Skeletal muscle tissue (tissue), 4 donors: ENCODE measurements around the gene PCSK6. TPM values are rescaled to one million over a fixed set of nuclear protein-coding genes. Genes with fewer than 3 reads are reported as not detected.

Experiments used
- H3K27ac ChIP-seq: one replicate; pipeline ENCODE4 v1.7.0; 2013; ENCODE audit warnings: mild to moderate bottlenecking, low read depth, low read length, inconsistent platforms
- H3K27me3 ChIP-seq, 3 donors: one replicate each; pipeline ENCODE4 v1.7.0; 2013; ENCODE audit warnings: low read length in 3 of 3; ENCODE audit not compliant: control insufficient read depth in 3 of 3, insufficient read depth in 3 of 3
- H3K36me3 ChIP-seq, 3 donors: one replicate each; pipeline ENCODE4 v1.7.0; 2013; ENCODE audit warnings: low read length in 3 of 3; ENCODE audit not compliant: control insufficient read depth in 3 of 3, insufficient read depth in 3 of 3
- H3K4me1 ChIP-seq, 3 donors: one replicate each; pipeline ENCODE4 v1.7.0; 2013; ENCODE audit warnings: low read length in 3 of 3, mild to moderate bottlenecking in 3 of 3; ENCODE audit not compliant: control insufficient read depth in 3 of 3, insufficient read depth in 3 of 3
- H3K4me3 ChIP-seq, 3 donors: one replicate each; pipeline ENCODE4 v1.7.0; 2013; ENCODE audit warnings: low read length in 3 of 3
- H3K9ac ChIP-seq, 3 donors: one replicate each; pipeline ENCODE4 v1.7.0; 2013; ENCODE audit warnings: low read length in 3 of 3, mild to moderate bottlenecking in 3 of 3, moderate library complexity in 2 of 3, low read depth in 1 of 3
- H3K9me3 ChIP-seq, 3 donors: one replicate each; pipeline ENCODE4 v1.7.0; 2013; ENCODE audit warnings: low read length in 3 of 3; ENCODE audit not compliant: control insufficient read depth in 3 of 3
- total RNA-seq: library from RNA; depleted of rRNA; stranded (reverse); fragments of >200 nt; gene quantifications from one replicate; pipeline ENCODE4 v1.2.3, GENCODE V29; 2014
- donor health status: Osteomylitis.

The PCSK6 gene
- total RNA-seq, 1 donor from 2014 or later: 11.5 TPM

DNA sequence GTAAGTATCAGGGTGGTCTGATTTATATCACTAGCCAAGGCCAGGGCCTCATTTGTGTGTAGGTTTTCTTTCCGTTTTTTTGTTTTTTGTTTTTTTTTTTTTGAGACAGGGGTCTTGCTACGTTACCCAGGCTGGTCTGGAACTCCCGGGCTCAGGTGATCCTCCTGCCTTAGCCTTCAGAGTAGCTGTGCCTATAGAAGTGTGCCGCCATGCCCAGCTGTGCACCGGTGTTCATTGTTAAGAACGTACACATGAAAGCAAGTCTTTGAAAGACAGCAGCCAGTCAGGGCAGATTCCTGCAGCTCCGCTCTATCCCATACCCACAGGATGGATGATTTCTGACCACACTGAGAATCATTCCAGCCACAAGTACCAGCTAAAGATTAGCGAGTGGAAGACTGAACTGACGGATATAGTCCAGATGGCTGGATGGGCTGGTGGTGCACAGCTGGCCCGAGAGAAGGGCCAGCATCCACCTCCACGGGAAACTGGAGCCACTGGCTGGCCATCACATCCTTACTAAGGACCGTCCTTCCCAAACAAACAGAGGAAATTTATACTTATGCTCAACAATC, 95.4 kb downstream of the PCSK6 start:
- peaks cover 0 to 11% (median 2%) of the 10 kb centered on the region in 3 donors for H3K36me3 ChIP-seq
- no peak overlapping the region for H3K9ac ChIP-seq
- no peaks in the 10 kb centered on the region for H3K9me3 ChIP-seq
- H3K27ac ChIP-seq: no peak overlapping the region
- H3K4me3 ChIP-seq: no peak overlapping the region
- H3K4me1 ChIP-seq: no peaks in the 10 kb centered on the region
- peaks cover 0 to 7% (median 2%) of the 10 kb centered on the region in 3 donors for H3K27me3 ChIP-seq

- H3K36me3 ChIP-seq: peaks cover 0 to 11% (median 3%) of the 10 kb centered on the region in 3 donors
- H3K4me1 ChIP-seq: no peaks in the 10 kb centered on the region
- H3K4me3 ChIP-seq: no peak overlapping the region
These were observed 96.3 kb downstream of the PCSK6 start for GRCh38 chr15:101393172-101393571.

DNA sequence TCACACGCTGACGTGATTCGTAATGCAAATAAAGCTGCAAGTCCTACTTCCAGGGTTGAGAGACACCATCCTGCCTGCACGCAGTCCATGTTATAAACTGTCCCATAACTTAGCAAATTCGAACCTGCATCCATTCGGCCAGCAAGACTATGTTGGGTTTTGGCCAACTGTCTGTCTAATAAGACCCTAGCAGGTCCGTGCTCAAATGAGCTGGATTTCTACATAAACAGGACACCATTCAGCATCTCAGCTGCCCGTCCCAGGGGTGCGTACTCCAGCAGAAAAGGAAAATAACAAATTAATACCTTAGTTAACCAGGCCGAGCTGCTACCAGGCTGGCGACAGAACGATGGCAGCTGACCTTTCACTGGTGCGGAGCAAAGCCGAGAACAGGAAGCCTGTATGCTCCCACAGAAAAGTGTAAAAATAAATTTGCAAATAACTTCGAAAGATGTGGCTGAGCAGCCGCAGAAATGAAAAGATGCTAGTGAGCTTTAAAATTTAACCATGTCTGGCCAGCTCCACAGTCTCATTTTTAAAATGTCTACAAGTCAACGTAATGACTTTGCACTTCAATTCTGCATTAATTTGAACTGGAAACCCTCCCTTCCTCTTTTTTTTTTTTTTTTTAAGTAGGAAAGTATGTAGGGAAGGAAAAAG, 97.4 kb downstream of the PCSK6 start:
- peaks cover 0 to 12% (median 3%) of the 10 kb centered on the region in 3 donors for H3K36me3 ChIP-seq
- H3K4me1 ChIP-seq: no peaks in the 10 kb centered on the region
- no peak overlapping the region for H3K9ac ChIP-seq
- no peaks in the 10 kb centered on the region for H3K9me3 ChIP-seq
- H3K27ac ChIP-seq: no peak overlapping the region
- no peaks in the 10 kb centered on the region for H3K27me3 ChIP-seq
- no peak overlapping the region for H3K4me3 ChIP-seq

More at GRCh38 chr15:101393172-101393571, 96.3 kb downstream of the PCSK6 start:
- Histone ChIP-seq H3K9ac (no peak overlapping the region), H3K27me3 (peaks cover 0 to 7% (median 2%) of the 10 kb centered on the region in 3 donors), H3K27ac (no peak overlapping the region), H3K9me3 (no peaks in the 10 kb centered on the region)

- no peak overlapping the region for H3K4me3 ChIP-seq
These were observed 98.1 kb downstream of the PCSK6 start for GRCh38 chr15:101391431-101391830.

GRCh38 chr15:101390462-101390861, 99.0 kb downstream of the PCSK6 start:
- Histone ChIP-seq H3K9me3 (no peaks in the 10 kb centered on the region), H3K27ac (no peak overlapping the region), H3K4me3 (no peak overlapping the region), H3K27me3 (no peaks in the 10 kb centered on the region), H3K36me3 (peaks cover 0 to 15% (median 3%) of the 10 kb centered on the region in 3 donors), H3K9ac (no peak overlapping the region), H3K4me1 (no peaks in the 10 kb centered on the region)

More at GRCh38 chr15:101391431-101391830, 98.1 kb downstream of the PCSK6 start:
- H3K27ac ChIP-seq: no peak overlapping the region
- peaks cover 0 to 15% (median 3%) of the 10 kb centered on the region in 3 donors for H3K36me3 ChIP-seq
- H3K9ac ChIP-seq: no peak overlapping the region
- H3K27me3 ChIP-seq: no peaks in the 10 kb centered on the region
- no peaks in the 10 kb centered on the region for H3K4me1 ChIP-seq
- no peaks in the 10 kb centered on the region for H3K9me3 ChIP-seq

GRCh38 chr15:101390060-101390459, 99.4 kb downstream of the PCSK6 start:
- peaks cover 0 to 15% (median 3%) of the 10 kb centered on the region in 3 donors for H3K36me3 ChIP-seq
- no peaks in the 10 kb centered on the region for H3K9me3 ChIP-seq
- no peak overlapping the region for H3K9ac ChIP-seq
- H3K27me3 ChIP-seq: no peaks in the 10 kb centered on the region
- no peaks in the 10 kb centered on the region for H3K4me1 ChIP-seq
- H3K27ac ChIP-seq: no peak overlapping the region
- no peak overlapping the region for H3K4me3 ChIP-seq

DNA sequence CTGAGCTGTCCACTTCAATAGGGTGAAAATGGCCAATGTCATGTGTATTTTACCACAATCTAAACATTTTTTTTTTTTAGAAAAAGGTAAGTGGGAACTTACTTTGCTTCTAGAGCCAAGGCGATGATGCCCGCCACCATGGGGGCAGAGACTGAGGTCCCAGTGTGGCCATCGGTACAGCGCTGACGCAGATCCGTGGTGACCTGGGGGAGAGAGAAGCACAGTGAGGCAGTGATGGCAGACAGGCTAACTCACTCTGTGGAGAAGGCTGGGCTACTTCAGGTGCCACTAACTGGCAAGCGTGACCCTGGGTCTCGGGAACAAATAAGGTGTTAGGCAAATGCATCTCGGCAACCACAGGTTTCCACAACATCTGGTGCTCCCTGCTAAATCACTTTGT, 100.1 kb downstream of the PCSK6 start:
- H3K4me1 ChIP-seq: no peaks in the 10 kb centered on the region
- no peak overlapping the region for H3K27ac ChIP-seq
- peaks cover 0 to 15% (median 3%) of the 10 kb centered on the region in 3 donors for H3K36me3 ChIP-seq
- H3K9ac ChIP-seq: no peak overlapping the region
- H3K9me3 ChIP-seq: no peaks in the 10 kb centered on the region
- H3K4me3 ChIP-seq: no peak overlapping the region
- no peaks in the 10 kb centered on the region for H3K27me3 ChIP-seq

DNA sequence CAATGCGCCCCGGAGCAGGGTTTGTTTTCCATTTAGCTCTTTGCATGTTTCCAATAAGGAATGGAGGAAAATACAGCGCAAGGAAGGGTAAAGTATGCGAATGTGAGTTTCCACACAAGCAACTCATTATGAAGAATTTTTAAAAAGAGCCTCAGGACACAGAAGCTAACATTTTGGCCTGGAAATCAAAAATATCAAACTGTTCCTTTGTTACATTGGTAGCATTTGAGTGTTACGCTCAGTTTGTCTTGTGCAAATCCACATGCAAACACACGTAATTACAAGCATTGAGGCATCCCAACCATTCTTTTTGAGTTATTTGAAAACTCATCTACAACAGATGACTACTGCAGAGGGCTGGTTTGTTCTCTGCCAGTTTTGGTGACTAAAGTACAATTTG, 101.5 kb downstream of the PCSK6 start:
- H3K9ac ChIP-seq: no peak overlapping the region
- no peaks in the 10 kb centered on the region for H3K9me3 ChIP-seq
- H3K27me3 ChIP-seq: no peaks in the 10 kb centered on the region
- no peak overlapping the region for H3K4me3 ChIP-seq
- no peaks in the 10 kb centered on the region for H3K4me1 ChIP-seq
- H3K36me3 ChIP-seq: peaks cover 0 to 15% (median 3%) of the 10 kb centered on the region in 3 donors
- H3K27ac ChIP-seq: no peak overlapping the region

GRCh38 chr15:101387574-101387973, 101.9 kb downstream of the PCSK6 start:
- Histone ChIP-seq H3K9ac (no peak overlapping the region), H3K27ac (no peak overlapping the region), H3K4me1 (no peaks in the 10 kb centered on the region), H3K4me3 (no peak overlapping the region), H3K9me3 (no peaks in the 10 kb centered on the region), H3K27me3 (no peaks in the 10 kb centered on the region), H3K36me3 (peaks cover 0 to 13% (median 3%) of the 10 kb centered on the region in 3 donors)

DNA sequence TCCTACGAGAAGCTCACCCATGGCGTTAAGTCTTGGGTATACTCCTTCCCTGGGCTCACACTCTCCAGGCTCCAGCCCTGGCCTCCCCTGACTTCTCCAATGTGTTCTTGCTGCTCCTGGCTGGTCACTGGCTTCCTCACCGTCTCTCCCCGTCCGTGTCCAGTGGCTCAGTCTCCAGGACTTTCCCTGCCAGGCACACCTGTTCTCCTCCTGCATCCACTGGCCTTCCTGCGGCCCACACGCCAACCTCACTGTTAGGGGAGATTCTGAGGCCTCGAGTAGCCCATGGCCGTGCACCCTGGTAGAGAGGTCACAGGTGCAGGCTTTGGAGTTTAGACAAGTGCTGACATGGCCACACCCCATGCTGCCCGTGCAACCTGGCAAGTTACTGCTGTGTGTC, 102.5 kb downstream of the PCSK6 start:
- no peaks in the 10 kb centered on the region for H3K27me3 ChIP-seq
- no peaks in the 10 kb centered on the region for H3K9me3 ChIP-seq
- H3K9ac ChIP-seq: no peak overlapping the region
- H3K36me3 ChIP-seq: peaks cover 0 to 12% (median 3%) of the 10 kb centered on the region in 3 donors
- no peaks in the 10 kb centered on the region for H3K4me1 ChIP-seq
- no peak overlapping the region for H3K27ac ChIP-seq
- no peak overlapping the region for H3K4me3 ChIP-seq
